ENCODE measurements around the gene SSMEM1. TPM values are rescaled to one million over a fixed set of nuclear protein-coding genes. Genes with fewer than 3 reads are reported as not detected.

SSMEM1 gene
- total and polyA plus RNA-seq, 9 of the 15 experiments (the other 6 are each of a cell fraction or from before 2014, with no cell fraction given), result 0.10 to 0.28 (median 0.18) TPM; not detected in 4

DNA sequence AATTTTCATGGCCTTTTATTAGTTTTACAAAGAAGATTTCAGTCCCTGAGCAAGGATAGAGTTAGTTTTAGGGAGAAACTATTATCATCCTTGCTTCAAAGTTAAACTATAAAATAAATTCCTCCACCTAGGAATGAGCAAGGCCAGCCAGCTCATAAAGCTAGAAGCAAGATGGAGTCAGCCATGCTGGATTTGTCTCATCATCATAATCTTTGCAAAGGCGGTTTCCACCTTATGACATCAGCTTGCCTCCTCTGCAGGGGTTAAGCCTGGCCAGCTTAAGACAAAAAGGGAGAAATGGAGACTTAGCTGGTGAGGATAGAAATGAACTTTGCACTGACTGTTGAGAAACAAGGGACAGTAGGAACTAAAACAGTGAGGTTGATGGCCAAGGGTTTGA lies 18.7 kb downstream of the SSMEM1 start:
- BruUV-seq (replicated peaks), result no TSS peak
- ChIA-PET CTCF (ENCODE audit: low intra/inter-chr PET ratio) (interaction anchor here (0.6 kb wide), 1 partner anchor 160 kb away, joined by 3 read pairs; no protein-coding TSS in a partner anchor), POLR2A (no interaction called here)
- peak; percentile 59 for ATAC-seq
- Histone ChIP-seq H3K27ac (ENCODE audit: extremely low read depth, low read depth, low read length) (no peak overlapping the region; the same call in 2 of the 3 replicates), H3K9me3 (replicated peaks; ENCODE audit: control insufficient read depth, insufficient read depth, low read depth, low read length) (no peaks in the 10 kb centered on the region; the same call in 1 of the 2 replicates), H3K4me3 (no peak overlapping the region), H3K9me1 (ENCODE audit: control insufficient read depth, insufficient read depth, low read length) (no peaks in the 10 kb centered on the region), H3K4me1 (replicated peaks in 1 of 2; ENCODE audit: control insufficient read depth in 2 of 2, insufficient read depth in 2 of 2, low read length in 2 of 2) (peaks cover 7 to 9% of the 10 kb centered on the region in 2 experiments), H3K4me2 (ENCODE audit: insufficient read depth, low read length) (no peak overlapping the region), H2AFZ (ENCODE audit: low read depth, low read length) (peak overlapping the region; percentile 43), H3K36me3 (ENCODE audit: control insufficient read depth, insufficient read depth, low read length) (no peaks in the 10 kb centered on the region), H3K9ac (ENCODE audit: insufficient read depth in 1 of 2, low read depth in 2 of 2, low read length in 2 of 2) (no peak overlapping the region), H3K79me2 (ENCODE audit: control insufficient read depth, insufficient read depth, low read length) (no peaks in the 10 kb centered on the region), H4K20me1 (replicated peaks; ENCODE audit: control insufficient read depth, insufficient read depth, low read length) (no peaks in the 10 kb centered on the region), H3K27me3 (ENCODE audit: control insufficient read depth in 2 of 2, insufficient read depth in 2 of 2, low read length in 2 of 2) (no peaks in the 10 kb centered on the region)
- WGBS (ENCODE audit: insufficient coverage, low coverage, missing lambda C conversion rate), result 67% methylated on average over 1 of the region's 1 CpG
- FAIRE-seq, result no peak
- intact Hi-C loops (cut with micrococcal nuclease) (no loop called here), in situ Hi-C loops (cut with MboI) (no loop called here)
- DNase-seq (ENCODE audit: extremely low read depth in 1 of 4, low spot score in 3 of 4), result no peak
- TF ChIP-seq IRF9 (tag; IDR thresholded peaks at IDR 0.05) (0 out of 2 replicates have a peak, but pooled peaks have one; percentile 50), ZBTB8A (IDR thresholded peaks at IDR 0.05; ENCODE audit: partially characterized antibody) (no peak), HDAC8 (tag; IDR thresholded peaks at IDR 0.05) (0 out of 2 replicates have a peak, but pooled peaks have one; percentile 53), GABPB2 (CRISPR knock-in tag; conservative IDR thresholded peaks at IDR 0.05) (no peak), EZH2 (IDR thresholded peaks at IDR 0.05; ENCODE audit: borderline replicate concordance, low read depth, low read length) (no peak), ZBTB7A (IDR thresholded peaks at IDR 0.05; ENCODE audit: borderline replicate concordance, control insufficient read depth, low read depth, low read length) (no peak), YY1 (IDR thresholded peaks at IDR 0.05; ENCODE audit: borderline replicate concordance in 1 of 3, control insufficient read depth in 1 of 3, extremely low read depth in 1 of 3, insufficient read depth in 3 of 3, insufficient read length in 1 of 3, insufficient replicate concordance in 2 of 3, low read depth in 1 of 3, low read length in 2 of 3) (peak in 1 of 3 experiments; percentile 34), ZNF184 (CRISPR knock-in tag; IDR thresholded peaks at IDR 0.05) (no peak), DDX20 (tag; IDR thresholded peaks at IDR 0.05; ENCODE audit: low read depth) (peak; percentile 48; the same call in 1 of the 2 replicates), DMBX1 (CRISPR knock-in tag; IDR thresholded peaks at IDR 0.05; ENCODE audit: borderline replicate concordance) (peak; percentile 86), ILK (tag; IDR thresholded peaks at IDR 0.05; ENCODE audit: borderline replicate concordance, low read depth) (no peak), HEY1 (CRISPR knock-in tag; IDR thresholded peaks at IDR 0.05; ENCODE audit: borderline replicate concordance) (no peak), ZKSCAN8 (CRISPR knock-in tag; IDR thresholded peaks at IDR 0.05) (no peak), CEBPG (CRISPR knock-in tag; IDR thresholded peaks at IDR 0.05) (peak; percentile 76), CEBPG (tag; conservative IDR thresholded peaks at IDR 0.05 in 1 of 2, IDR thresholded peaks at IDR 0.05 in 1 of 2) (no peak), NCOR1 (IDR thresholded peaks at IDR 0.05) (no peak), ZNF175 (CRISPR knock-in tag; IDR thresholded peaks at IDR 0.05; ENCODE audit: low read depth) (peak; percentile 88)
- TF ChIP-seq, protein P1, sequence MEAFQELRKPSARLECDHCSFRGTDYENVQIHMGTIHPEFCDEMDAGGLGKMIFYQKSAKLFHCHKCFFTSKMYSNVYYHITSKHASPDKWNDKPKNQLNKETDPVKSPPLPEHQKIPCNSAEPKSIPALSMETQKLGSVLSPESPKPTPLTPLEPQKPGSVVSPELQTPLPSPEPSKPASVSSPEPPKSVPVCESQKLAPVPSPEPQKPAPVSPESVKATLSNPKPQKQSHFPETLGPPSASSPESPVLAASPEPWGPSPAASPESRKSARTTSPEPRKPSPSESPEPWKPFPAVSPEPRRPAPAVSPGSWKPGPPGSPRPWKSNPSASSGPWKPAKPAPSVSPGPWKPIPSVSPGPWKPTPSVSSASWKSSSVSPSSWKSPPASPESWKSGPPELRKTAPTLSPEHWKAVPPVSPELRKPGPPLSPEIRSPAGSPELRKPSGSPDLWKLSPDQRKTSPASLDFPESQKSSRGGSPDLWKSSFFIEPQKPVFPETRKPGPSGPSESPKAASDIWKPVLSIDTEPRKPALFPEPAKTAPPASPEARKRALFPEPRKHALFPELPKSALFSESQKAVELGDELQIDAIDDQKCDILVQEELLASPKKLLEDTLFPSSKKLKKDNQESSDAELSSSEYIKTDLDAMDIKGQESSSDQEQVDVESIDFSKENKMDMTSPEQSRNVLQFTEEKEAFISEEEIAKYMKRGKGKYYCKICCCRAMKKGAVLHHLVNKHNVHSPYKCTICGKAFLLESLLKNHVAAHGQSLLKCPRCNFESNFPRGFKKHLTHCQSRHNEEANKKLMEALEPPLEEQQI (IDR thresholded peaks at IDR 0.05), result no peak
